ENCODE data around the gene JPT1.
A peak's percentile ranks its signal among the peaks of the same experiment; 100 is the strongest.
"Not testable (repeated sequence)": the region's sequence is repeated elsewhere in the genome, so short reads cannot be mapped to it uniquely, and the experiment has no call there.

JPT1 gene

DNA sequence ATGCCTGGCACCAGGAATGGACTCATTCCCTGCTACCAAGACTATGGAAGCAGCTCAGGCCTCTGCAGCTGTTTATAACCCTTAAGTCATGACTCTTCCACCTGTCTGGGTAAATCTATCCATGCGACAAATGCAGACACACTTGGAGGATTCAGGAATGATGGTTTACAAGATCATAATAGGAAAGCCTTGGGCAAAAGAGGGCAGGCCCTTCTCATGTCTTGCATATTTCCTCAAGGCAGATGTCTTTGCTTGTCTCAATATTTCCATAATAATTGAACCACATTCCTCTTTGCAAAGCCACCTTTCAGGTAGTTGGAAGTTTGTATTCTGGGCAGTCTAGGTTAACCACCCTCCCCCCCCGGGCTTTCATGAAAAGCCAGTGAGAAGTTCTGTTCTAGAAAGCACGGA is 884 bp upstream of the JPT1 start:
- no peak for DNase-seq

DNA sequence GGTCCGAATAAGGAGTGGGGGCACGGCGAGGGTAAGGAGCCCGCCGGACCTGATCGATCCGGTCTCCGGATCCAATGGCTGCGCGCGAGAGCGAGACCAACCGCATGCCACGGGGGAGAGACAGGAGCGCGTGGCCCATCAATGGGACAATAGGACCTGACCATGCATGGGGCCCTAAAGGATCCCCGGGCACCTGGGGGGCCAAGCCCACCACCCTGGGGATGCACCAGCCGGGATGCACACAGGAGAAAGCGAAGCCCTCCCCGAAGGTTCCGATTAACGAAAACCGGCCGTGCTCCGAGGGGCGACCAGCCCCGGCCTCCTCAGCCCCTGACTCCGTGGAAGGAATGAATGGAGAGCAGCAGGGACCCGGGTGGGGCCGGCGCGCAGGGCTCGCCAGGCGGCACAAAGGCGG is 525 bp downstream of the JPT1 start:
- peak; percentile 22 for DNase-seq

DNA sequence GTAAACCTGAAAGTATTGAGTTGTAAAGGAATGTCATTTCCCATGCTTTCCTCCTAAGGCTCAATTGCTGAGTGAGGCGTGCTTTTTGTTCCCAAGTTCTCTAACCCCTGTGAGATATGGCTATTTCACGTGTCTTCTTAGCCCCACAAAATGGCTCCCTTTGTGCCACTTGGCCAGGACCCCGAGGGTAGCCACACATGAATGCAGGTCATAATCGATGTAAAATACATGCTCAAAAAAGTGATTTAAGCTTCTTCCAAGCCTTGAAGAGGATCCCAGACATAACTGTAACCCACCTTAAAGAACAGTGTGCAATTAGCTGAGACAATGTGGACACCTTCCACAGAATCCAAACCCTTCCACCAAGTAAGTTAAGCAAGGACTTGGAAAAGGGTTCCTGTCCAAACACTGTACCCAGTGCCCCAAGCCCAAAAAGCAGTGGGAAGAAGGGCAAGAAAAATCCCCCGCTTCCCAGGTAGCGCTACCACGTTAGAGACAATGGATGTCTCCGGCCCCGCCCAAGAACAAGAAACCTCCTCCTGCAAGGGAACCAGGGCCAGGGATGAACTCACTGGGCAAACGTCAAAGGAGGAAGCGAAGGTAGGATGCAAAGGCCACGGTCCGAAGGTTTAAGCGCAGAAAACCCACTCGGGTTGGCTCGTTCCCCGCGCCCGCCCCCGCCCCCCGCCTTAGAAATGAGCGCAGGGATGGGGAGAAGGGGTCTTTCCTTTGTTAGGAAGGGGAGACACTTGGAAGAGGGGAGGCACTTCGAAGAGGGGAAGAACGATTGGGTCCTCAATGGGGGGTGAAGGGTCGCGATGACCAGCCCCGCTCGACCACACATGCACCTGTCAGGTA is 1.2 kb downstream of the JPT1 start:
- peak; percentile 11 for DNase-seq

DNA sequence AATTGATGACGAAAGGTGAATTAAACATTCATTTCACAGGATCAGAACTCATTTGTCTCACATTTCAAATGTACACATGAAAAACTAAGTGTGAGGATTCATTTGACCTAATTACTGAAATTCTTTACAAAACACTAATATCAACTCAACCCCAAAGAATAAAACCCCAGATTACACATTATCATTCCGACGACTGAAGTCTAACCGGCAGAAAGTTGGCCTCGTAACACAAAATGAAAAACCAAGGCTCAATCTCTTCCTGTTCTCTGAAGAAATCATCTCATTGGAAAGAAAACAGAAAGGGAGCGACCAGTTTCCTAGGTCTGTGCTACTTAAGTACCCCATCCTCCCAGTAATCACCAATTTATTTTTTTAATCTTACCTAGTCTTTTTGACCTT is 1.8 kb downstream of the JPT1 start:
- DNase-seq: no peak

DNA sequence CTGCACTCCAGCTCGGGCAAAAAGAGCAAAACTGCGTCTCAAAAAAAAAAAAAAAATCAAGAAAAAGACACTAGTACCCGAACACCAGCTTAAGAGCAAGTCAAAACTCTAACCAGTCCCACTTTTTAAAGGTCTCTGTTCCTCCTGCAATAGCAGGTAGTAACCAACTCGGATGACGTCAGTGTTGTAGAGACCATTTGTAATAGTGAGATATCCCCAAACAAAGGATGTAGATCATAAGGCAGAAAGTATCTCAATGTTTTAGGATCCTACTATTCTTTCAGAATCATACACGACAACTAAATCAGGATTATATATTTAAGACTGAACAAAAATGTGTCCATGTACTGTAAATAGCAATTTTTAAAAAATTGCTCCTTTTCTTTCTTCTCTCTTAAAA is 2.4 kb downstream of the JPT1 start:
- DNase-seq: no peak

DNA sequence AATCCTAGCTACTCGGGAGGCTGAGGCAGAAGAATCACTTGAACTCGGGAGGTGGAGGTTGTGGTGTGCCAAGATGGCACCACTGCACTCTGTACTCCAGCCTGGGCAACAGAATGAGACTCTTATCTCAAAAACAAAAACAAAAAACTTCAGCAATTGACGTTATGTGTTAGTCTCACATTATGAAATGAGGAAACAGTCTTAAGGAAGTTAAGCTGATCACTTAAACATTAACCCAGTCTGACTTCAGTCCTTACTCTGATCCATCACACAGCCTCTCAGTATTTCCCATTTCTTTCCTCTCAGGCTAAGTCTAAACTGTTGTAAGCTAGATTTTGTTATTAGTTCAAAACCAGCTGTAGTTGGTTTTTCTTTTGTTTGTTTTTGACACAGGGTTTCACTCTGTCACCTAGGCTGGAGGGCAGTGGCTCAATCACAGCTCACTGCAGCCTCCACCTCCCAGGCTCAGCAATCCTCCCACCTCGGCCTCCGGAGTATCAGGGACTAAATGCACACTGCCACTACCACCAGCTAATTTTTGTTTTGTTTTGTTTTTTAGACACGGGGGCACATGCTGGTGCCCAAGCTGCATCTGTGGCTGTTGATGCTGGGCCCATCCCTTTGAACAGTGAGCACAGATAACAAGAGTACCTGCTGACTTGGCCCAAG is 6.3 kb downstream of the JPT1 start:
- no peak for DNase-seq

DNA sequence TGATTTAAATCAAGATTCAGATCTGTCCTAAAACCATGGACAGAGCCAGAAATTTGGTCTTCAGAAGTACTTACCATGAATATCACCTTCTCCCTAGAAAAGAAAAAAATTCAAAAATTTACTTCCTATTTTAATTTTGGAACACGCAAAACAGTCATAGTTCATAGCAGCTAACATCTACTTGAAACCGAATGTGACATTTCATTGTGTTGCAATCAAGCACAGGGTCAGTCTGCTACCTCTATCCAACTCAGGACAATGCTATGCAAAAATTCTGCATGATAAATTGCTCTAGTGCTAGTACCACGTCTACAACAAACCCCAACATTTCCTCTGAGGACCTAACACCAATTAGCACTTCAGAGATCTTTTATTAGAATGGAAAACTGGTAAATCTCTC is 7.7 kb downstream of the JPT1 start:
- no peak for DNase-seq

DNA sequence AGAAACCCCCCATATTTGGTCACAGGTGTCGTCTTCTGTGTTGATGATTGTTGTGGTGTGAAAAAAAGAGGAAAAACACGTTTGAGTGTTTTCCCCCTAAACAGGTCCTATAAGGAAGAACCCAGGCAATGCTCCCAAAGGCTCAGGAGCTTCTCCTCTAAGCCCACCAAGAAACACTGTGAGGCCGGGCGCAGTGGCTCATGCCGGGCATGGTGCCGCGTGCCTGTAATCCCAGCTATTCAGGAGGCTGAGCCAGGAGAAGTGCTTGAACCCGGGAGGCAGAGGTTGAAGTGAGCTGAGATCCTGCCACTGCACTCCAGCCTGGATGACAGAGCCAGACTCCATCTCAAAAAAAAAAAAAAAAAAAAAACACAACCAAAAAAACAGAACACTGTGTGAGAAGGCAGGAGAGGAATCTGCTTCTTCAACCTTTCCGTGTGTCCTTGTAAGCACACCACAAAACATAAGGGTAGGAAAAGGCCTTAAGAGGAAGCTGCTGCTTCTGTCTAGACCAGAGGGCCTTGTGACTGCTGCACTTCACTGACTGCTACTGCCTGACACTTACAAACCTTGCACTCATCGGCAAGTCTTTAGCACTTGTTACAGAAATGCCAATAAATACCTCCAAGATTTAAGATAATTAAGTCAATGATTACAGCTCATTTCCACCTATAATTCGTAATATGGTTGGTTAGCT is 9.3 kb downstream of the JPT1 start:
- DNase-seq: no peak

DNA sequence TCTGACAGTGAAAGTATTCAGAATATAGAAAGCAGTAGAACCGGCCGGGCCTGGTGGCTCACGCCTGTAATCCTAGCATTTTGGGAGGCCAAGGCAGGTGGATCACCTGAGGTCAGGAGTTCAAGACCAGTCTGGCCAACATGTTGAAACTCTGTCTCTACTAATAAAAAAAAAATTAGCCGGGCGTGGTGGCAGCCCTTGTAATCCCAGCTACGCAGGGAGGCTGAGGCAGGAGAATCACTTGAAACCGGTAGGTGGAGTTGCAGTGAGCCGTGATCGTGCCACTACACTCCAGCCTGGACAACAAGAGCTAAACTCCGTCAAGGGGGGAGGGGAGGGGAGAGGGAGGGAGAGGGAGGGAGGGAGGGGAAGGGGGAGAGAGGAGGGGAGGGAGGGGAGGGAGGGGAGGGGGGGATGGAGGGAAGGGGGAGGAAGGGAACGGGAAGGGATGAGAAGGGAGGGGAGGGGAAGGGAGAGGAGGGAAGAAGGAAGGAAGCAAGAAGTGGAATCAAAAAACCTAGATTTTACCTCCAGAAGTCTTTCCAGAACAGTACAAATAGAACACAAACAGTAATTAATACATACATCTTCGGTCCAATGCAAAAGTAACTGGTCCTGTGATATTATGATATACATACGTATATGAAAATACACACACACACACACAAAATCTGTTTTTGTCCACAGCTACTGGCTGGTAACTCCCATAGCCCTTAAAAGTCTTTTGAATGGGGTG is 11.9 kb downstream of the JPT1 start:
- DNase-seq: no peak

DNA sequence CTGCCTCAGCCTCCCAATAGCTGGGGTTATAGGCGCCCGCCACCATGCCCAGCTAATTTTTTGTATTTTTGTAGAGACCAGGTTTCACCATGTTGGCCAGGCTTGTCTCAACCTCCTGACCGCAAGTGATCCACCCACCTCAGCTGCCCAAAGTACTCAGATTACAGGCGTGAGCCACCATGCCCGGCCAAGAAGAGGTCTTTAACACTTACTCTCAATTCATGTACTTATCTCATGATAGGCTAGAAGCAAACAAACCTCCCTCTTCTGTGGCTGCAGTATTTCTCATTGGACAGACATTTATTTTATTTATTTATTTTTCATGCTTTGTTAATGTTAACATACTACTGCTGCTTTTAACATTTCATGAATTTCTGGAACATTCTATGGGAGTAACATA is 15.8 kb downstream of the JPT1 start:
- no peak for DNase-seq

DNA sequence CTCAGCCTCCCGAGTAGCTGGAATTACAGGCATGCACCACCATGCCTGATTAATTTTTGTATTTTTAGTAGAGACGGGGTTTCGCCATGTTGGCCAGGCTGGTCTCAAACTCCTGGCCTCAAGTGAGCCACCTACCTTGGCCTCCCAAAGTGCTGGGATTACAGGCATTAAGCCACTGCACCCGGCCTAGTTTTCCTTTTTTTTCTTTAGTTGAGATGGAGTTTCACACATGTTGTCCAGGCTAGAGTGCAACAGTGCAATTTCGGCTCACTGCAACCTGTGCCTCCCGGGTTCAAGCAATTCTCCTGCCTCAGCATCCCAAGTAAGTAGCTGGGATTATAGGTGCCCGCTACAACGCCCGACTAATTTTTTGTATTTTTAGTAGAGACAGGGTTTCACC is 16.6 kb downstream of the JPT1 start:
- DNase-seq: not testable (repeated sequence)

DNA sequence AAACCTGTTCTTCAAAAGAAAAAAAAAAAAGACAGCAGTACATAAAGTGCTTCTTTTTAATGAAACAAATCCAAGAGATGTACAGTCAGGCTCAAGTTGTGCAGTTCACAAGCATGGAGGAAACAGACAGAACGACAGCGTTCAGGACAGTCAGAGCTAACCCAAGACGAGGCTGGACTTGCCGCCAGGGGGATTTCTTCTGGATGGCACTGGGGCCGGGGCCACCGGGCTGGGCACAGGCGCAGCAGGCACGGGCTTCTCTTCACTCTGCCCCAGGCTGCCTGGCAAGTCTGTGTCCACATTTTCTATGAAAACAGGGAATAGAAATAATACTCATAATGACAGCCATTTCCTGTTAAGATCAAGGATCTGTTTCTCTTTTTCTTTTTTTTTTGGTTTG is 18.4 kb downstream of the JPT1 start:
- no peak for DNase-seq

DNA sequence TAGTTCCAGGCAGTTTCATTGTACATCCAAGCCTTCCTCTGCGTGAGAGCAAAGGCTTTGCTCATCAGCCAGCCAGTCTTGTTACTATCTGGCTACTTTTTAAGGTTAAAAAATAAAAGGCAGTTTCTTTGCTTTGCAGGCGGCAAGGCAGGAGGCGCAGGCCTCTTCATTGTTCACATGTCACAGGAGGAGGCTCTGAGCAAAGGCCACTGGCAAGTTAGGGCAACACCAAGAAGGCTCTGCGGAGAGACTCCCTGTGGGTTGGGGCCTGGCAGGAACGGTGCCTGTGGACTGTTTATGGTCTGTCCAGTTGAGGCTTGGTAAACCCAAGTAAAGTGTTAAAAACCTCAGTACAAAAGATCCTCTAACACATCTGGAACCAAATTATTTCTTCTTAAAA is 18.9 kb downstream of the JPT1 start:
- no peak for DNase-seq

DNA sequence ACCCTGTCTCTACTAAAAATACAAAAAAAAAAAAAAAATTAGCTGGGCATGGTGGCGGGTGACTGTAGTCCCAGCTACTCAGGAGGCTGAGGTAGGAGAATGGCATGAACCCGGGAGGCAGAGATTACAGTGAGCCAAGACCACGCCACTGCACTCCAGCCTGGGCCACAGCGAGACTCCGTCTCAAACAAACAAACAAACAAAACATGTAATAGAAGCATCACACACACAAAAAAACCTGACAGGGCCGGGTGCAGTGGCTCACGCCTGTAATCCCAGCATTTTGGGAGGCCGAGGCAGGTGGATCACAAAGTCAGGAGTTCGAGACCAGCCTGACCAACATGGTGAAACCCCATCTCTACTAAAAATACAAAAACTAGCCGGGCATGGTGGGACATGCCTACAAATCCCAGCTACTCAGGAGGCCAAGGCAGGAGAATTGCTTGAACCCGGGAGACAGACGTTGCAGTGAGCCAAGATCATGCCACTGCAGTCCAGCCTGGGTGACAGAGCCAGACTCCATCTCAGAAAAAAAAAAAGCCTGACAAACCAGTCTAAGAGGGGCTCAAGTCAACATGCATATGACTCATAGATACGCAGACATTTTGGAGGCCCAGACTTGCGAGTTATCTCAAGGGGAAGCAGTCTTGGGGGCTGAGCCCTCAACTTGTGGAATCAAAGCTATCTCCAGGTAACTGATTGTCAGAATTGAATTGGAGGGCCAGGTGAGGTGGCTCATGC is 20.5 kb downstream of the JPT1 start:
- not testable (repeated sequence) for DNase-seq

DNA sequence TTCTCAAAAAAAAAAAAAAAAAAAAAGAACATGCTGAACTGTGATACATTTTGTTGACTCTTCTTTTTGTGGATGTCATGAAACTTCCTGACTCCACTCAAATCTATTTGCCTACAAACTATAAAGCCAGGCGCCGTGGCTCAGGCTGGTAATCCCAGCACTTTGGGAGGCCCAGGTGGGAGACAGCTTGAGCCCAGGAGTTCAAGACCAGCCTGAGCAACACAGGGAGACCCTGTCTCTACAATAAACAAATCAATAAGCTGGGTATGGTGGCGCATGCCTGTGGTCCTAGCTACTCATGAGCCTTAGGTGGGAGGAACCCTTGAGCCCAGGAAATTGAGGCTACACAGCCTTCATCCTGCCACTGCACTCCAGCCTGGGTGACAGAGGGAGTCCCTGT is 21.3 kb downstream of the JPT1 start:
- no peak for DNase-seq

DNA sequence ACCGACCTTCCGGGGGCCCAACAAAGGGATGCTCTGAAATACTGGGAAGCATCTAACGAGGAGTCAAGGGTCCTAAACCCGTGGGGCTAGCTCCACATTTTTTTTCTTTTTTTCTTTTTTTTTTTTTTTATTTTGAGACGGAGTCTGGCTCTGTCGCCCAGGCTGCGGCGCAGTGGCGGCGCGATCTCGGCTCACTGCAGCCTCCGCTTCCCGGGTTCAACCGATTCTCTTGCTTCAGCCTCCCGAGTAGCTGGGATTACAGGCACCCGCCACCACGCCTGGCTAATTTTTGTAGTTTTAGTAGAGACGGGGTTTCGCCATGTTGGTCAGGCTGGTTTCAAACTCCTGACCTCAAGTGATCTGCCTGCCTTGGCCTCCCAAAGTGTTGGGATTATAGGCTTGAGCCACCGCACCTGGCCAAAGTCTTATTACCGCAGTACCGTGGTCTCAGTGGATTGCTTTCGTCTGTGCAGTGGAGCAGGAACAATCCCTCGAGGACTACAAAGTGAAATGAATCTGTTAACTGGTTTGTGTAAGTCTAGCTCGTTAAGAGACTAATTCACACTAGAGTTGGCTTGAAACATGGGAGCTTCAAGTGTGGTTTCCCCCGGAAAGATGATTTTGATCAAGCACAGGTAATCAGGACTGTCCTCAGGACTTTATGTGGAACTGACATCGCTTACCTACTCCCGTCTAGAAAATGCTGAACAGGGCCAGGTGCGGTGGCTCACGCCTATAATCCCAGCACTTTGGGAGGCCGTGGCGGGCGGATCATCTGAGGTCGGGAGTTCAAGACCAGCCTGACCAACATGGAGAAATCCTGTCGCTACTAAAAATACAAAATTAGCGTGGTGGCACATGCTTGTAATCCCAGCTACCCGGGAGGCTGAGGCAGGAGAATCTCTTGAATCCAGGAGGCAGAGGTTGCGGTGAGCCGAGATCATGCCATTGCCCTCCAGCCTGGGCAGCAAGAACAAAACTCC is 22.0 kb downstream of the JPT1 start:
- DNase-seq: not testable (repeated sequence)

DNA sequence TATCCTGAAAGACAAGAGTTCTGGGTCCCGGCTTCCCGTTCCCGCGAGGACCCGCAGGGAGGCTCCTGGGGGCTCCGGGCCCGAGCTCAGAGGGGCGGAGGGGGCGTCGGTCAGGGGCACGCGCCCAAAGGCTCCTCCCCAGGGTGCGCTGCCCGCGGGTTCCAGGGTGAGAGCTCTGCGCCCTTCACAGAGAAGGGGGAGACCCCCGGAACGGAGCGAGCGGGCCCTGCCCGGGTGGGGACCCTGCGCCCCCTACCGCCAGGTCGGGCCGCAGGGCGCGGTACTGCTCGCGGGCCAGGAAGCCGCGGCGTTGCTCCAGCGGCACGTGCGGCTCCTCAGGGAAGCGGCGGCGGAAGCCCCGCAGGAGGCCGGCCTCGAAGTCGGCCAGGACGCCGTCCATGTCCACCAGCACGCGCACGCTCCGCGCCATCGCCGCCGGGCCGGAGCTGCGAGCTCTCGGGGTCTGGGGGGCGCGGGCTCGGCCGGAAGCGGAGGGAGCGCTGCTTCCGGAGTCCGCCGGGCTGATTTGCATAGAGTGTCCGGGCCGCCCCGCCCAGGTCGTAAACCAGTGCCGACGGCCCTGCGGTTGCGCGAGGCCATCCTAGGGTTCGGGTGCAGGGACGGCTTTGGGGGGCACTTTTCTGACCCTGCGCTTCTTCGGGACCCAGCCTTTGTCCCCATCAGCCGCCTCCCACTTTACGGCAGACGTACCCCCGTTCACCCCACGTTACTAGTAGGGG is 22.9 kb downstream of the JPT1 start, which contains the start of gene NT5C:
NT5C (minus strand) TSS at position 465 of the 740 bp plus-strand sequence; CDS start at position 430, 35 bp downstream.
- peak; percentile 71 for DNase-seq

DNA sequence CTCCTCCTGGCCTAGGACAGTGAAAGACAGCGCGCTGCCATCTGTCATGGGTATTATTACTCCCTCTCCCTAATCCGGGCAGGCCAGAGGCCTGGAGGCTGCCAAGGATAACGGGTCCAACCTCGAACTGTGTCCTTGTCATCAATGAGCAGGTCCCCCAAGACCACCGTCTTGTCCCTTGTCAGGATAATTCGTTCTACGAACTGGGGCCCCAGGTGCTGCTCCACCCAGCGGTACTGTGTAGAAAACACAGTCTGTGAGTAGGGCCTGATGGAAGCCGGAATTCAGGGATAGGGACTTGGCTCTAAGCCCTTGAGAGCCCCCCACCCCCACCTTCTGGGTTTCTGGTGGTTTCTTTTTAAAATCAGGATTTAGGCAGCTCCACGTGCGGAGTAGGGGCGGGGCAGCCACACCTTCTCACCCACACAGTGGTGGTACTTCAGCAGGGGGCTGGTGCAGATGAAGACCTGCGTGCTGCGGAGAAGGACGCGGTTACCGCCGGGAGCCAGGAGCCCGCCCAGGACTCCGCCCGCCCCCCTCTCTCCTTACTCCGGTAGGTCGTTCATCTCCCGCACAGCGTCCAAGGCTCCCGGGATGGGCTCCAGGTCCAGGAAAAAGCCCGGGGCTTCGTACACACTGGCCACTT is 23.6 kb downstream of the JPT1 start:
- DNase-seq: peak; percentile 57

DNA sequence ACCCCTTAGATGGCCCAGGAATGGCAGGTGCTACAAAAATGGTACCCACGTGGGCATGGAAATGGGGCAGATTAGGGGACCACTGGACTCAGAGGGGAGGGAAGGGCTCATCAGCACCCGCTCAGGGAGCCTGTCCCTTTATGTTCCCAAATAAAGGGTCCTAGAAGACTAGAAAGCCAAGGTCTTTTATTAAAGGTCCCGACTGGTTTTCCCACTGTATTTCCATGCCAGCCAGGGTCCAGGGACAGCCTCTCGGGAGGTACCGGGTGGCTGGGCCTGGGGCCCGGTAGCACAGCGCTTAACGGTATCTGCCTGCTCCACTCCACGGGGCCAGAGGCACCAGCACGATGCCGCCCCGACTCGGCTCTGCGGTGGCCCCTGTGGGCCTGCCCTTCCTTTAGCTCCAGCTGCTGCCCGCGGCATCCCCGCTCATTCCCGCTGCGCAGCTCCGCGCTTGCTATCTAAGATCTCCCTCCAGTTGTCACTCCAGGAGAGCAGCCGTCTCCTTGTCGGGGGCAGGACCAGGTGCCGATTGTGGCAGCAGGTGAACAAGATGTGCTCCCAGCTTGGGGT is 24.2 kb downstream of the JPT1 start:
- no peak for DNase-seq
